Stimulated activated CD8-positive, alpha-beta memory T cell treated with anti-CD3 and anti-CD28 coated beads, Interleukin-2, amount 100 ng/mL, for 48 hours (primary cell): ENCODE results near the gene HARBI1.

ENCODE experiments used
- DNase-seq, 2 donors: peaks; one replicate each; pipeline ENCODE4 v3.0.0-alpha.2; 2020; ENCODE audit warnings: low read depth in 2 of 2

The HARBI1 gene

GRCh38 chr11:46554213-46555147 is 62.5 kb downstream of the HARBI1 start:
- no peak for DNase-seq

- no peak for DNase-seq
Measured at GRCh38 chr11:46553814-46554212, 63.2 kb downstream of the HARBI1 start.
